LNCAP (cell line): ENCODE data around the gene KLB.

Experiments
- CTCF ChIP-seq: fragments of 450-650 bp; IDR thresholded peaks from 2 replicates; pipeline ENCODE4 v1.5.1; 2017; ENCODE audit warnings: mild to moderate bottlenecking

Gene KLB

GRCh38 chr4:39441593-39441992 lies 34.9 kb downstream of the KLB start:
- TF ChIP-seq CTCF = no peak

- no peak for TF ChIP-seq CTCF
Measured at GRCh38 chr4:39442998-39443397, 36.3 kb downstream of the KLB start.

GRCh38 chr4:39446483-39446841 lies 39.7 kb downstream of the KLB start:
- TF ChIP-seq CTCF = no peak

- no peak for TF ChIP-seq CTCF
Measured at GRCh38 chr4:39446842-39447573, 40.3 kb downstream of the KLB start.

GRCh38 chr4:39450618-39451017 lies 43.9 kb downstream of the KLB start:
- TF ChIP-seq CTCF = no peak

GRCh38 chr4:39451423-39452023 lies 44.8 kb downstream of the KLB start:
- no peak for TF ChIP-seq CTCF

- no peak for TF ChIP-seq CTCF
Measured at GRCh38 chr4:39452153-39452859, 45.6 kb downstream of the KLB start.
